HepG2 (cell line): Measurements from ENCODE around the gene TTC31. TPM values are rescaled to one million over a fixed set of nuclear protein-coding genes. Genes with fewer than 3 reads are reported as not detected.

Experiments
- CBX5 ChIP-seq: sonication (generic); formaldehyde crosslinking; IDR thresholded peaks from 2 replicates; pipeline ENCODE4 v1.4.0; 2020; ENCODE audit warnings: missing genetic modification reagents, borderline replicate concordance
- MAFG ChIP-seq: sonication (generic); formaldehyde crosslinking; IDR thresholded peaks from 2 replicates; pipeline ENCODE4 v1.5.1; 2020; ENCODE audit warnings: mild to moderate bottlenecking, missing genetic modification reagents
- MEF2D ChIP-seq: sonication (generic); formaldehyde crosslinking; IDR thresholded peaks from 2 replicates; pipeline ENCODE4 v1.5.1; 2020; ENCODE audit warnings: mild to moderate bottlenecking, missing genetic modification reagents
- RBM39 ChIP-seq: fragments of 200-400 bp; formaldehyde crosslinking; IDR thresholded peaks from one replicate; pipeline ENCODE4 v1.6.1; 2018; ENCODE audit warnings: antibody characterized with exemption, mild to moderate bottlenecking, low read depth, low read length; ENCODE audit not compliant: poor library complexity, severe bottlenecking
- SP2 ChIP-seq: sonication (generic); formaldehyde crosslinking; IDR thresholded peaks from 2 replicates; pipeline ENCODE4 v1.5.1; 2020; ENCODE audit warnings: mild to moderate bottlenecking, missing genetic modification reagents
- ZBTB20 ChIP-seq: sonication (generic); formaldehyde crosslinking; IDR thresholded peaks from 2 replicates; pipeline ENCODE4 v1.8.1; 2023; ENCODE audit warnings: missing genetic modification reagents, low read depth, mild to moderate bottlenecking, borderline replicate concordance
- ZBTB21 ChIP-seq: sonication (generic); formaldehyde crosslinking; IDR thresholded peaks from 2 replicates; pipeline ENCODE4 v1.4.0; 2020; ENCODE audit warnings: missing genetic modification reagents
- ZNF17 ChIP-seq: sonication (generic); formaldehyde crosslinking; IDR thresholded peaks from 2 replicates; pipeline ENCODE4 v1.5.0; 2020; ENCODE audit warnings: mild to moderate bottlenecking, missing genetic modification reagents
- ZNF260 ChIP-seq: sonication (generic); formaldehyde crosslinking; IDR thresholded peaks from 2 replicates; pipeline ENCODE4 v1.4.0; 2020; ENCODE audit warnings: missing genetic modification reagents, low read depth, mild to moderate bottlenecking, borderline replicate concordance
- ZNF367 ChIP-seq: sonication (generic); formaldehyde crosslinking; IDR thresholded peaks from 2 replicates; pipeline ENCODE4 v1.4.0; 2020; ENCODE audit warnings: missing genetic modification reagents, borderline replicate concordance
- ZNF570 ChIP-seq: sonication (generic); formaldehyde crosslinking; IDR thresholded peaks from 2 replicates; pipeline ENCODE4 v1.4.0; 2020; ENCODE audit warnings: mild to moderate bottlenecking, missing genetic modification reagents, borderline replicate concordance
- ZNF7 ChIP-seq: IDR thresholded peaks from 2 replicates; pipeline ENCODE4 v1.6.1; 2016; ENCODE audit warnings: missing biosample characterization, missing genetic modification reagents
- polyA plus RNA-seq, 8 experiments: library from polyadenylated mRNA; depleted of rRNA in 3 of 8; stranded (reverse) in 7 of 8; unstranded in 1 of 8; fragments of >200 nt; fragmentation: Illumina TruSeq in 4 of 8; extraction: Trizol in 4 of 8; gene quantifications; 2 replicates each; pipeline versions ENCODE4 v1.2.1 to v1.2.3, GENCODE V29; 2011 to 2016; ENCODE audit warnings: low read depth in 4 of 8, missing spikeins in 1 of 8, mixed read lengths in 1 of 8; ENCODE audit not compliant: insufficient read depth in 1 of 8
- total RNA-seq, 5 experiments: library from RNA; depleted of rRNA; stranded (reverse); fragments of >200 nt; fragmentation: Illumina TruSeq; extraction: Trizol; gene quantifications; 2 replicates each; pipeline ENCODE4 v1.2.3, GENCODE V29; 2016; ENCODE audit warnings: low read depth in 1 of 5
- TF ChIP-seq, protein P1 (sequence below): sonication (generic); formaldehyde crosslinking; IDR thresholded peaks from 2 replicates; pipeline ENCODE4 v1.4.0; 2020; ENCODE audit warnings: mild to moderate bottlenecking, missing genetic modification reagents
- TF ChIP-seq, protein P2 (sequence below): sonication (generic); formaldehyde crosslinking; IDR thresholded peaks from 2 replicates; pipeline ENCODE4 v1.4.0; 2020; ENCODE audit warnings: missing genetic modification reagents

TTC31 gene
- total and polyA plus RNA-seq, 2 of the 13 experiments (the other 11 are each of a cell fraction or from before 2014, with no cell fraction given): 28.3 to 39.5 TPM

DNA sequence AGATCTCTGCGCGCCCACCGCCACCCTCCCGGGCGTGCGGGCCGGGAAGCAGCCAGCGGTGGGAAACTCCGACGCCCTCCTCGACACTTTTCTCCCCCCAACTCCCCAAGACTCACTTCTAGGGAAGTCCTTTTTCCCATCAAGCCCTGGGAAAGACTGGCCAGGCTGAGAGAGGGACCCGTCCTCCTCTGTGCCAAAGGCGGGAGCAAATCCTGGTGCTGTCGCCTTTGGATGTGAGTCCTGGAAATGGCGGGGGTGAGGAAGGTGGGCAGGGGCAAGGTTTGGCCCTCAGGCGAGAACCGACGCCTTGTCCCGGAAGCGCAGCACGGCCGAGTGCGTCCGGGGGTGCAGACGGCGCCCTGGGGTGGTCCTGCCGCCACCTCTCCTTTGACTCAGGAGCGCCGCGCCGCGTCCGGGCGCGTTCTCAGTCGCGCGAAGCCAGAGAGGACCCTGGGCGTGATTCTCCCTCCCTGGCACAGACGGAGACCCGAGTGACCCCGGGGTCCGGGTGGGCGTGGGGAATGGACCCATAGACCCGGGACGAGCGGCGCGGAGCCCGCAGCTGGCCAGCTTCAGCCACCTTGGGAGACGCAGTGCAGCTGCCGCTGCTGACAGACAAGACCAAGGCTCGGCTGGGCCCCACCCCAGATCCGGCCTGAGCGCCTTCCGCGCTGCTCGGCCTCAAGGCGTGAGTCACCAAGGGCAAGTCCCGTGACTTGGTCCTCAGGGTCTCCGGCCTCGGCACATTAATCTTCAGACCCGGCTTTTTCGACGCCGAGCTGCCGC, 20.0 kb downstream of the TTC31 start (continued):
- peak; percentile 83; the same call in 1 of the 2 replicates for TF ChIP-seq CBX5 (CRISPR knock-in tag)
- no peak for TF ChIP-seq ZBTB21 (CRISPR knock-in tag)
- no peak for TF ChIP-seq ZNF7 (CRISPR knock-in tag)
- TF ChIP-seq ZNF367: no peak
- TF ChIP-seq, protein P1, sequence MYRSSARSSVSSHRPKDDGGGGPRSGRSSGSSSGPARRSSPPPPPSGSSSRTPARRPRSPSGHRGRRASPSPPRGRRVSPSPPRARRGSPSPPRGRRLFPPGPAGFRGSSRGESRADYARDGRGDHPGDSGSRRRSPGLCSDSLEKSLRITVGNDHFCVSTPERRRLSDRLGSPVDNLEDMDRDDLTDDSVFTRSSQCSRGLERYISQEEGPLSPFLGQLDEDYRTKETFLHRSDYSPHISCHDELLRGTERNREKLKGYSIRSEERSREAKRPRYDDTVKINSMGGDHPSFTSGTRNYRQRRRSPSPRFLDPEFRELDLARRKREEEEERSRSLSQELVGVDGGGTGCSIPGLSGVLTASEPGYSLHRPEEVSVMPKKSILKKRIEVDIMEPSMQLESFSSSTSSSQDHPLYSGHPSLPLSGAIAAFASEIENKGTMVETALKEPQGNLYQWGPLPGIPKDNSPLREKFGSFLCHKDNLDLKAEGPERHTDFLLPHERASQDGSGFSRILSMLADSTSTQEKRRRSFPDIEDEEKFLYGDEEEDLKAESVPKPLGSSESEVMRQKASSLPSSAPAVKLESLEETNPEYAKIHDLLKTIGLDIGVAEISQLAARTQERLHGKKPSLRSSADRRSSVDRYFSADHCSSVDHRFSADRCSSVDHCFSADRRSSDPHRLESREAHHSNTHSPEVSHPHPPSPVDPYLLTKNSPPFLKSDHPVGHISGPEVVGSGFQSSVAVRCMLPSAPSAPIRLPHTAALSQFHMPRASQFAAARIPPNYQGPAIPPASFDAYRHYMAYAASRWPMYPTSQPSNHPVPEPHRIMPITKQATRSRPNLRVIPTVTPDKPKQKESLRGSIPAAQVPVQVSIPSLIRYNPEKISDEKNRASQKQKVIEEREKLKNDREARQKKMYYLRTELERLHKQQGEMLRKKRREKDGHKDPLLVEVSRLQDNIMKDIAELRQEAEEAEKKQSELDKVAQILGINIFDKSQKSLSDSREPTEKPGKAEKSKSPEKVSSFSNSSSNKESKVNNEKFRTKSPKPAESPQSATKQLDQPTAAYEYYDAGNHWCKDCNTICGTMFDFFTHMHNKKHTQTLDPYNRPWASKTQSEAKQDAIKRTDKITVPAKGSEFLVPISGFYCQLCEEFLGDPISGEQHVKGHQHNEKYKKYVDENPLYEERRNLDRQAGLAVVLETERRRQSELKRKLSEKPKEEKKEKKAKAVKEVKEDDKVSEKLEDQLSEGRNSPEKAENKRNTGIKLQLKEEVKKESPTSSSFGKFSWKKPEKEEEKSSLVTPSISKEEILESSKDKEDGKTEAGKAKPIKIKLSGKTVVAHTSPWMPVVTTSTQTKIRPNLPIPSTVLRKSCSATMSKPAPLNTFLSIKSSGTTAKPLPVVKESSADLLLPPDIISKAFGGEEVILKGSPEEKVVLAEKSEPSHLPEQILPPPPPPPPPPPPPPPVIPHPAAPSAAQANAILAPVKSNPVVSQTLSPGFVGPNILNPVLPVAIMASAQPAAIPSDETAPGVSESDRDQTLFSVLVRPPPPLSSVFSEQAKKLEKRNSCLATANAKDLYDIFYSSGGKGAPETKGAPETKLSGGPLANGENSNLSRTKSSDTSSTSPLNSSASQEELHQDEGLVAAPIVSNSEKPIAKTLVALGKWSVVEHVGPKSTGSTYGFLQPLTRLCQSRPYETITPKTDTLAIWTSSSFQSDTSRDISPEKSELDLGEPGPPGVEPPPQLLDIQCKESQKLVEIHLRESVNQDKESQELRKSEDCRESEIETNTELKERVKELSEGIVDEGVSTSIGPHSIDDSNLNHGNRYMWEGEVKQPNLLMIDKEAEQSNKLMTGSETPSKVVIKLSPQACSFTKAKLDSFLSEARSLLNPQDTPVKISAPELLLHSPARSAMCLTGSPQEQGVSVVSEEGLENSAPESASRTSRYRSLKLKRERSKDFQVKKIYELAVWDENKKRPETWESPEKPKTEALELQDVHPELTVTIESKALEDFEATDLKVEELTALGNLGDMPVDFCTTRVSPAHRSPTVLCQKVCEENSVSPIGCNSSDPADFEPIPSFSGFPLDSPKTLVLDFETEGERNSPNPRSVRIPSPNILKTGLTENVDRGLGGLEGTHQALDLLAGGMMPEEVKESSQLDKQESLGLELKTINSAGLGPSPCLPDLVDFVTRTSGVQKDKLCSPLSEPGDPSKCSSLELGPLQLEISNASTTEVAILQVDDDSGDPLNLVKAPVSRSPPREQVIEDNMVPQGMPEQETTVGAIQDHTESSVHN (CRISPR knock-in tag): no peak; the same call in 1 of the 2 replicates
- peak; percentile 66 for TF ChIP-seq SP2 (CRISPR knock-in tag)
- TF ChIP-seq ZNF17 (CRISPR knock-in tag): no peak
- TF ChIP-seq RBM39: peak; percentile 74
- TF ChIP-seq, protein P2, sequence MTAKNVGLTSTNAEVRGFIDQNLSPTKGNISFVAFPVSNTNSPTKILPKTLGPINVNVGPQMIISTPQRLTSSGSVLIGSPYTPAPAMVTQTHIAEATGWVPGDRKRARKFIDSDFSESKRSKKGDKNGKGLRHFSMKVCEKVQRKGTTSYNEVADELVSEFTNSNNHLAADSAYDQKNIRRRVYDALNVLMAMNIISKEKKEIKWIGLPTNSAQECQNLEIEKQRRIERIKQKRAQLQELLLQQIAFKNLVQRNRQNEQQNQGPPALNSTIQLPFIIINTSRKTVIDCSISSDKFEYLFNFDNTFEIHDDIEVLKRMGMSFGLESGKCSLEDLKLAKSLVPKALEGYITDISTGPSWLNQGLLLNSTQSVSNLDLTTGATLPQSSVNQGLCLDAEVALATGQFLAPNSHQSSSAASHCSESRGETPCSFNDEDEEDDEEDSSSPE: no peak
- TF ChIP-seq MAFG (CRISPR knock-in tag): no peak
- TF ChIP-seq ZNF570: no peak; the same call in 1 of the 2 replicates
- peak; percentile 6; the same call in 1 of the 2 replicates for TF ChIP-seq MEF2D (CRISPR knock-in tag)
- peak; percentile 22; the same call in 1 of the 2 replicates for TF ChIP-seq ZBTB20
- TF ChIP-seq ZNF260 (CRISPR knock-in tag): no peak
